ENCODE measurements around the gene SRGAP3. TPM values are rescaled to one million over a fixed set of nuclear protein-coding genes. Genes with fewer than 3 reads are reported as not detected.

The SRGAP3 gene
- polyA plus RNA-seq, 3 donors = 0.27 to 1.3 (median 0.87) TPM

- no peaks in the 10 kb centered on the region for H3K4me1 ChIP-seq (ENCODE audit: control insufficient read depth in 1 of 2, insufficient read depth in 2 of 2, low read length in 2 of 2)
- no peaks in the 10 kb centered on the region for H3K36me3 ChIP-seq (replicated peaks in 1 of 2; ENCODE audit: control insufficient read depth in 1 of 2, insufficient read depth in 2 of 2, low read length in 2 of 2)
- Mint-ChIP-seq H3K4me3 (no peak overlapping the region), H3K27ac (no peak overlapping the region), H3K27me3 (ENCODE audit: low read depth in 3 of 3) (peaks cover 0 to 4% (median 0%) of the 10 kb centered on the region in 3 donors), H3K36me3 (no peaks in the 10 kb centered on the region), H3K9me3 (peaks cover 0 to 4% (median 0%) of the 10 kb centered on the region in 7 donors), H3K4me1 (no peaks in the 10 kb centered on the region)
- no peaks in the 10 kb centered on the region for H3K9me3 ChIP-seq (replicated peaks in 1 of 2; ENCODE audit: control insufficient read depth in 1 of 2, insufficient read depth in 1 of 2, low read length in 2 of 2)
- H3K27ac ChIP-seq (ENCODE audit: low read depth in 1 of 2, low read length in 2 of 2) = no peak overlapping the region
- H3K79me2 ChIP-seq (ENCODE audit: insufficient read depth, low read length) = no peaks in the 10 kb centered on the region
- TF ChIP-seq CTCF (IDR thresholded peaks at IDR 0.05) = no peak
- H4K20me1 ChIP-seq (ENCODE audit: insufficient read depth, low read length) = no peaks in the 10 kb centered on the region
- H3K4me3 ChIP-seq (replicated peaks in 1 of 3; ENCODE audit: low read depth in 2 of 3, low read length in 3 of 3) = no peak overlapping the region
- no peaks in the 10 kb centered on the region for H3K27me3 ChIP-seq (ENCODE audit: control insufficient read depth in 2 of 2, insufficient read depth in 2 of 2, low read length in 2 of 2)
- no peak overlapping the region for H2AFZ ChIP-seq (ENCODE audit: insufficient read depth, low read depth, low read length, poor library complexity, severe bottlenecking)
- no peak overlapping the region for H3K4me2 ChIP-seq (replicated peaks; ENCODE audit: extremely low read depth, low read length, poor library complexity, severe bottlenecking)
- intact Hi-C loops (cut with micrococcal nuclease) = no loop called here
- H3K9ac ChIP-seq (ENCODE audit: insufficient read depth, low read length, poor library complexity, severe bottlenecking) = no peak overlapping the region
- DNase-seq = no peak
- 98% methylated on average over 4 of the region's 4 CpGs for WGBS (ENCODE audit: insufficient coverage)
Measured at GRCh38 chr3:9193211-9193610, 56.2 kb downstream of the SRGAP3 start.

GRCh38 chr3:9192248-9193025, 57.0 kb downstream of the SRGAP3 start:
- Mint-ChIP-seq H3K27ac (no peak overlapping the region), H3K4me3 (no peak overlapping the region), H3K9me3 (peaks cover 0 to 4% (median 0%) of the 10 kb centered on the region in 7 donors), H3K36me3 (no peaks in the 10 kb centered on the region), H3K27me3 (ENCODE audit: low read depth in 3 of 3) (peaks cover 0 to 6% (median 0%) of the 10 kb centered on the region in 3 donors), H3K4me1 (no peaks in the 10 kb centered on the region)
- 99% methylated on average over 8 of the region's 9 CpGs for WGBS (ENCODE audit: insufficient coverage)
- Histone ChIP-seq H2AFZ (ENCODE audit: insufficient read depth, low read depth, low read length, poor library complexity, severe bottlenecking) (no peak overlapping the region), H3K4me3 (replicated peaks in 1 of 3; ENCODE audit: low read depth in 2 of 3, low read length in 3 of 3) (no peak overlapping the region), H3K4me1 (ENCODE audit: control insufficient read depth in 1 of 2, insufficient read depth in 2 of 2, low read length in 2 of 2) (no peaks in the 10 kb centered on the region), H3K27ac (ENCODE audit: low read depth in 1 of 2, low read length in 2 of 2) (no peak overlapping the region), H4K20me1 (ENCODE audit: insufficient read depth, low read length) (no peaks in the 10 kb centered on the region), H3K27me3 (ENCODE audit: control insufficient read depth in 2 of 2, insufficient read depth in 2 of 2, low read length in 2 of 2) (no peaks in the 10 kb centered on the region), H3K9ac (ENCODE audit: insufficient read depth, low read length, poor library complexity, severe bottlenecking) (no peak overlapping the region), H3K9me3 (replicated peaks in 1 of 2; ENCODE audit: control insufficient read depth in 1 of 2, insufficient read depth in 1 of 2, low read length in 2 of 2) (no peaks in the 10 kb centered on the region), H3K79me2 (ENCODE audit: insufficient read depth, low read length) (no peaks in the 10 kb centered on the region), H3K4me2 (replicated peaks; ENCODE audit: extremely low read depth, low read length, poor library complexity, severe bottlenecking) (no peak overlapping the region), H3K36me3 (replicated peaks in 1 of 2; ENCODE audit: control insufficient read depth in 1 of 2, insufficient read depth in 2 of 2, low read length in 2 of 2) (no peaks in the 10 kb centered on the region)
- intact Hi-C loops (cut with micrococcal nuclease) = no loop called here
- no peak for TF ChIP-seq CTCF (IDR thresholded peaks at IDR 0.05)
- DNase-seq = no peak

Measured in CD14-positive monocyte (primary cell).